NOMO-1 treated with dmso at 0.1 percent for 144 hours (cell line): ENCODE data around the gene SYNJ2.

Source experiments
- DNase-seq: peaks from one replicate; lab custom pipeline; 2025; ENCODE audit not compliant: unreplicated experiment; lab: John Stamatoyannopoulos, UW

The SYNJ2 gene

GRCh38 chr6:158010591-158011477 is 29.2 kb downstream of the SYNJ2 start:
- no peak for DNase-seq

- DNase-seq, result no peak
Observed at GRCh38 chr6:158011478-158011920, 29.8 kb downstream of the SYNJ2 start.

- DNase-seq, result no peak
Observed at GRCh38 chr6:158011980-158012566, 30.4 kb downstream of the SYNJ2 start.

- DNase-seq, result no peak
Observed at GRCh38 chr6:158013904-158014504, 32.3 kb downstream of the SYNJ2 start.

GRCh38 chr6:158014505-158015187 is 33.0 kb downstream of the SYNJ2 start:
- no peak for DNase-seq

DNA sequence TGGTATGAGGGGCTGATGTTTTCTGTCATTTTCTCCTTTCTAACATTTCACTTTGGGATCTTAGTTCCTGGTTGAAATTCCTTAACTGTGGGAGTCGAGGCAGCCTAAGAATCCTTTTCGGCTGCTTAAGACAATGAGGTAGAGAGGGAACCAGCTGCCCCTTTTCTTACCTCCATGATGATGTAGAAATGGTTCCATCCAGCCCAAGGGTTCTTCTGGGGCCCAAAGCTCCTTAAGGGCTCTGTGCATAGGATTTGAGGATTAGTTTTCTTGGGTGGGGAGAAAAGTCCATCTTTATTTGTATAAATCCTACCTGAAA is 33.5 kb downstream of the SYNJ2 start:
- no peak for DNase-seq

GRCh38 chr6:158016571-158017383 is 35.1 kb downstream of the SYNJ2 start:
- no peak for DNase-seq

DNA sequence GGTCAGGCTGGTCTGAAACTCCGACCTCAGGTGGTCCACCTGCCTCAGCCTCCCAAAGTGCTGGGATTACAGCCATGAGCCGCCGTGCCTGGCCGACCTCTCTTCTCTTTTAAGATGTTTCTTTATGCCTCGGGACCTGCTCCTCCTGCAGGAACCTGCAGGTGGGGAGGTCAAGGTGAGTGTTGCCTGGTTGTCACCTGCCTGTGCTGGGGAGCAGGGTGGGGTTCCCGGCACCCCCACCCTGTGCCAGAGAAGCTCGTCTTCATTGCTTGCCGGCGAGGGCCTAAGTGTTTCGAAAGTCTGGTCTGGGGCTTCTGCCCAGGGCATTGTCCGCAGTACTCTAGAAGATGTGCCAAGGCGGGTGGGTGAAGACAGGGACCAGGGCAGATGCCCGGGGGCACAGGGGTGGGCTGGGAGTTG is 36.0 kb downstream of the SYNJ2 start:
- DNase-seq, result no peak

DNA sequence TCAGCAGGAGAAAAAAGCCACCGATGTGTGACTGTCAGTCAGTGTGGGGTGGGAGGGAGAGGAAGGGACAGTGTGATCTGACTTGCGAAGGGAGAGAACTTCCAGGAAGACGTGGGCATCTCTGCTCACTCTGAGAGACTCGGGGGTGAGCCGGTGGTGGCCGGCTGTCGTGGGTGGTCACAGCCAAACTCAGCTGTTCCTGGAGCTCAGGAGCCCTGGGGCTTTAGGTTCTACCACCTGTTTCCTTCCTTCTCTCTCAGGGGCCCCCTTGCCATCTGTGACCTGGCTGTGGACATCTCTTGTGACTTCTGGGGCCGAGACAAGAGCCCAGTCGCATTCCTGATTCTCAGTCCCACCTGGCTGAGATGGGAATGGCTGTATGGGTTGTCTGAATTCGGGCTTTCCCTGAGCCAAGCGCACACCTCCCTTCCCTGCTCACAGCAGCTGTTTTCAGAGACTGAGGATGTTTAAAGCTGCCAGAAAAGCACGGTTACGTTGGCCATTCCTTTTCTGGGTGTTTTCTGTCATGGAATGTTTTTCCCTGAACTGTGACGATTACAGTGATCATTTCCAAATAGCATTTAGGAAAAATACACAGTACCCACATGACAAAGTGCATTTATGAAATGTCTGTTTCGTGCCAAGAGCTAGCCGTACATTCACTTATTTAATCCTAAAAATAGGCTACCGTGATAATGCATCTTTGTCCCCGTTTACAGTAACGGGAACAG is 36.5 kb downstream of the SYNJ2 start:
- no peak for DNase-seq

GRCh38 chr6:158018851-158019361 is 37.2 kb downstream of the SYNJ2 start:
- DNase-seq, result no peak

DNA sequence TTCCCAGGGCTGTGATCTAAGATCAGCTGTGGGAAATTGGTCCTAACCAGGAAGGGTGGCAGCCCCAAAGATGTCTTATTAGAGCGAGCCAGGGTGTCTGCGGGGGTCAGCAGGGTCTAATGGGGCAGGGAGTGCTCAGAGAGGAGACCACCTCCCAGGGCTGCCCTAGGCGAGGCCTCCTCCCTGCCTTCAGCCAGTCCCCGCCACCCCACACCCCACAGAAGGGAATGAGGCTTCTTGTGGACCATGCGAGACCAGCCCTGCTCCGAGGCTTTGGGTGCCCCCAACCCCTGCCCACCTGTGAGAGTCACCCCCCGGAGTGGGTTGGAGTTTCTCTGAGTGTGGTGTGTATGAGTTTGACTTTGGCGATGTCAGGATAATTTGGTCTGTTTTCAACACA is 37.8 kb downstream of the SYNJ2 start:
- no peak for DNase-seq

DNA sequence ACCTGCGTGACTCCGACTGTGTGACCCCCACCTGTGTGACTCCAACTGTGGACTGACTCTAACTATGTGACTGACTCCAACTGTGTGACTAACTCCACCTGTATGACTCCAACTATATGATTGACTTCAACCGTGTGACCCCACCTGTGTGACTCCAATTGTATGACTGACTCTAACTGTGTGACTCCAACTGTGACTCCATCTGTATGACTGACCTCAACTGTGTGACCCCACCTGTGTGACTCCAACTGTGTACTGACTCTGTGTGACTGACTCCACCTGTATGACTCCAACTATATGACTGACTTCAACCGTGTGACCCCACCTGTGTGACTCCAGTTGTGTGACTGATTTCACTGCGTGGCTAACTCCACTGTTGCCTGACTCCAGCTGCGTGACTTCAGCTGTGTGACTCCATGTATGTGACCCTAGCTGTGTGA is 38.6 kb downstream of the SYNJ2 start:
- DNase-seq, result no peak

DNA sequence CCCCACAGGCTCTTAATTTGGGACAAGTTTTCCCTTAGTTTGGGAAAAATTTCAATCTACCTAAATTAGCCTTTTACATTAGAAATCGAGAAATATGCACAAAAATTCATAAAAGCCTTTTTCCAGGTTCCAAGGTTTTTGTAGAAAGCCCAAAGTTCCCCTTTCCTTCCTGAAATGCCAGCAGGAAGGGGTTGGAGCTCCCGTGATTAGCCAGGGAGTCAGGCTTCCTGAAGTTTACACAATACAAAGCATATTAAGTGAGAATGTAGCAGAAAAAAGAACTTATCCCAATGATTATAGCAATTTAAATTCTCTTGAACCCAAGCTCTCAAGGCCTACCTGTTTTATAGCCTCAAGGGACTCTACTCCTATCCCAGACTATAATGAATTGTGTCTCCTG is 39.1 kb downstream of the SYNJ2 start:
- DNase-seq, result no peak

GRCh38 chr6:158021376-158021775 is 39.7 kb downstream of the SYNJ2 start:
- no peak for DNase-seq

DNA sequence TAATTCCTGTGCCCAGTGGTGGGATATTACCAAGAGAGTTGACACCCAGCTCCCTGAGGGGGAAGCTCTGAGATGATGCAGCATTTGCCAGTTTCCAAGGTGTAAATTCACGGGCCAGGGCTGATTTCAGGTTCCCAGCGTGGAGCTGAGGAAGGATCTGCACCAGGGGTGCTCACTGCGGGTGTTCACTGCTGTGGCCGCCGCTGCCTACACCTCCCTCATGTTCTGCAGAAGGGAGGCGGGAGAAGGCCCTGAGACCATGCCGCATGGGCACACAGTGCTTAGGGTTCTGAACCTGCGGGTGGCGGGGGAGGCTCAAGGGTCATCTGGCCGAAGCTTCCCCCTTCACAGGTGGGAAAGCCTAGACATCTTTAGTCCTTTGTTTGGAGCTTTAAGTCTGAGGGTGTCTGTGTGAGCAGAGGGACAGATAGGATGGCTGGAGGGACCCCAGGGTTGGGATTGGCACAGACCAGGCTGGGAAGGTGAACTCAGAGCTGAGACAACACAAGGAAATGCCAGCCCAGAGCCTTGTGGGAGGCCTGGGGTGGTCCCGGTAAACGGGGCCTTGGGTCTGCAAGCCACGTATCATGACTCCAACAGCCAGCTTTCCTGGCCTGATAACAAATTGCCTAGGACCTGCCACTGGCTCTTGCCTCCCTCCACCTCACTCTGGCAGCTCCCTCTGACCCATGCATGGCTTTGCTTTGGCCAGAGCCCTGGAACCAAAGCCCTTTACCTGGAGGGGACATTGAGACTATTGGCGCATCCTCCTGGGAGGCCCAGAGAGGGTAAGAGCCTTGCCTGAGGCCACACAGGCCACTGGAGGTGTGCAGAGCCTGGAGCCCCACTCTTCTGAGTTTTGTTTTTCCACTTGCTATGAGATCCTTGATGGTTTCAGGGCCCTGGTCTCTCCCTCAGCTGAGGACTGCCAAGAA is 40.4 kb downstream of the SYNJ2 start:
- DNase-seq, result no peak

DNA sequence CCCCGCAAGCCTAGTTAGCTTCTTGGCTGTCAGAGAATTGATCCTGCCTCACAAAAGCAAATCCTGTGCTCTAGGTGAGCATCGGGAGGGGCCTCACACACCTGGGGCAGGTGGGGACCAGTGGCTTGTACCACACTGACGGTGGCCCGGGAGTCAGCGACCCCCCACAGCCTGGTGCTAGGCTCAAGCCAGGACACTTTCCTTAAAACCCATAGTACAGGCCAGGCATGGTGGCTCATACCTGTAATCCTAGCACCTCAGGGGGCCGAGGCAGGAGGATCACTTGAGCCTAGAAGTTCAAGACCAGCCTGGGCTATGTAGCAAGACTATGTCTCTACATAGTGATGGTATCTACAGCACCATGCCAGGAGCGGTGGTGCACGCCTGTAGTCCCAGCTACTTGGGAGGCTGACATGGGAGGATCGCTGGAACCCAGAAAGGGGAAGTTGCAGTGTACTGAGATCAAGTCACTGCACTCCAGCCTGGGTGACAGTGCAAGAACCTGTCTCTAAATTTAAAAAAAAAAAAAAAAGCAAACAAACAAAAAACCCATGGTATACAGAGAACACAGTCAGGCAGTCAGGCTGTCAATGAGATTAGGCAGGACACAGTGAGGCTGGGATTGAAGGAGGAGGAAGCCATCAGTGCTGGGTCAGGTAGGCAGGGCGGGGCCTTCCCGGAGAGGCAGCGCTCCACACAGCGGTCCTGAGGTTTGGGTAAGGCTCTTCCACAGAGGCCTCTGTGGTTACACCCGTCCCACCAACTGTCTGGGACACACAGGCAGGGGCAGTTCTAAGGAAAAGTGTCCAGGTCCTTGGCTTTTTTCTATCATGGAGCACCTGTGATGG is 41.3 kb downstream of the SYNJ2 start:
- no peak for DNase-seq

GRCh38 chr6:158023597-158023939 is 41.9 kb downstream of the SYNJ2 start:
- DNase-seq, result no peak
